NCI-H1105 (cell line): ENCODE results near the gene SLIRP.
"Not testable (repeated sequence)": the region's sequence is repeated elsewhere in the genome, so short reads cannot be mapped to it uniquely, and the experiment has no call there.

ENCODE experiments used
- DNase-seq: peaks from one replicate; lab custom pipeline; 2025; lab: John Stamatoyannopoulos, UW

The SLIRP gene

GRCh38 chr14:77746064-77746702 lies 38.3 kb downstream of the SLIRP start:
- DNase-seq: no peak

GRCh38 chr14:77747425-77747824 lies 39.5 kb downstream of the SLIRP start:
- not testable (repeated sequence) for DNase-seq

DNA sequence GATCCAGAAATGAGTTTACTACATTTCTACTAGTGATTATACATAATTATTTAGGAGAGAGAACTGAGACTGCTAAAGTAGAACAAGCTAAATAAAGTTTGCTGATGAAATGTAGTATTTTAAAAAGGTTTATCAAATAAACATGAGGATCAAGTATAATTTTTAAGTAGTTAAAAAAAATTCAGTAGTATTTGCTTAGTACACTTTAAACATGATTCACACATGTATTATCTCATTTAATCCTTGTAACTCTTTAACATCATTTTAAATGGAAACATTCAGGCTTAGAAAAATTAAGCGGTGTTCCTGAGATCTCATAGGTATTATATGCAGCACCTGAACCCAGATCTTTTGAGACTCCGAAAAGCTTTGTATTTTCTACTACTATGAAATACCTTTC lies 44.4 kb downstream of the SLIRP start:
- no peak for DNase-seq

GRCh38 chr14:77752799-77753516 lies 45.1 kb downstream of the SLIRP start:
- DNase-seq: no peak

DNA sequence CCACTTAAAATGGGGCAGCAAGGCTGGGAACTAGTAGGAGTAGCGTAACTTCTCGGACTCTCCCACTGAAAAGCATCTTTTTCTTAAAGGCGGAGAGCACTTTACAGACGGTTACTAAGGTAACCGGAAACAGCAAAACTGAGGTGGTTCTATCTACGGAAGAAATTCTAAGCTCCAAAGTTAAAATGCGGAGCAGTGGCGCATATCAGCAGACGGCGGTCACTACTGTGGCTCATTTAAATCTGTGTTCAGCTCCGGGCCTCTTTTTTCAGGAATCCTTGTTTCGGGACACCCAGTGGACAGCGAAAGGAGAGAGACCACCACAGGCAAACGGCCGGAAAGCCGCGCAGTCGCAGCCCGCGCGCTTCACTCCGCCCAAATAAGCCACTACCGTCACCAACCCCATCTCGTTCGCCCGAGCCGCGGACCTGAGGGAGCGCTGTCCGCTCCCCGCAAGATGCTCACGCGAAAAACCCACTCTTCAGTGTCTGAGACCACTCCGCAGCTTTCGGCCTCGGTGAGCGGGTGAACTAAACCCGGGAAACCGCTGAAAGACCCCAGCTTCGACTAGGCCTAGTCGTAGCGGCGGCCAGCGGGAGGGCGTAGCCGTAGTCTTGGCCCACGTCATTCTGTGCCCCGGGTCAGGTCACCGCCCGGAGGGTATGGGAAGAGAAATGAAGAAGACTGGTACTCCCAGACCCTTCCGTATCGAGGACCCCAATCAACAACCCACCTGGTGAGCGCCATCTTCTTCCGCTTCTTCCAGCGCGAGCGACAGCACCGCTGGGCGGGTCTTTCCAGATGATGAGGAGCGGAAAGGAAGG lies 52.7 kb downstream of the SLIRP start, which contains the start of gene SNW1:
Gene SNW1 (minus strand): TSS at position 776 of the 824 bp plus-strand sequence. CDS start 29 bp downstream, at position 747.
- peak; percentile 97 for DNase-seq

DNA sequence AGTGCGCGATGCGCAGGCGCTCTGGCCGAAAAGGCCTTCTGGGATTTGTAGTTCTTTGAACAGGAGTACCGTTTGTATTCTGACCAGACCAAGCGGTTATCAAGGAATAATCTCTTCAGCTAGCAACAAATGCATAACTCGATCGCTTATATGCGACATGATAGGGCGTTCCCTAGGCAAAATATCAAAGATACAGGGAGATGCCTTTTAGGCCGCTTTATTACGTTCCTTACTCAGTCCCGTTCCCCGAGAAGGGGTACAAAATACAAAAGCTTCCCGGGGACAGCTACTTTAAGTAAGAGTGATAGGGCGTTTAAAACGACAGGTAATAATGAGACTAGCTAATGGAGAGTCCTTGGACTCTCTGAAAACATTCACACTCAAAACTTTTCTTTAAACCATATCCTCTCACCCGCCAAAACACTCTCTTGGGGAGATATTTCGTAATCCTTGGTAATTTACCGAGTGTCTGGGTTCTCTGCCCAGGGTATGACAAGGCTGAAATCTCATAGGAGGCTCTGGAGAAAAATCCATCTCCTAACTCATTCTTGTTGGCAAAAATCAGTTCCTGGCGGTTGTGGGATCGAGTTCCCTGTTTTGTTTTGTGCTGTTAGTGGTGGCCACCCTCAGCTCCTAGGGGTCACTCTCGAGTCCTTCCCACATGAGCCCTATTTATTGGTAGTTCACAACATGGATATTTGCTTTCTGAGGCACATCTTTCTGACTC lies 53.5 kb downstream of the SLIRP start:
- DNase-seq: no peak

DNA sequence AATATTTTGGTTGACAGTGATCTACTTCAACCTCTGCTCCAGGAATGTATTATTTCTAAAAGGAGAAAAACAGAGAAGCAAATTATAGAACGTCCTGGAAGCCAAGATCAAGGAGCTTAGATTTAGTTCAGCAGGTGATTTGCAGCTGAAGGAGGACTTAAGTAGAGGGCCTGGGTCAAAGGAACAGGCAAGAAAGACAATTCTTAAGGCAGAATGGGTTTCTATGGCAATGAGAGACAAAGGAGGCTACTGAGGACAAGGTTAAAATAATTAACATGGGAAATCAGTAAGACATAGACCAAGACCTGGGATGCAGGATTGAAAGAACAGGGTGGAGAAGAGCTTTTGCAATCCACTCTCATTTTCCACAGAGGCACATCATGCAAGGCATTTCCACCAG lies 55.4 kb downstream of the SLIRP start:
- no peak for DNase-seq

DNA sequence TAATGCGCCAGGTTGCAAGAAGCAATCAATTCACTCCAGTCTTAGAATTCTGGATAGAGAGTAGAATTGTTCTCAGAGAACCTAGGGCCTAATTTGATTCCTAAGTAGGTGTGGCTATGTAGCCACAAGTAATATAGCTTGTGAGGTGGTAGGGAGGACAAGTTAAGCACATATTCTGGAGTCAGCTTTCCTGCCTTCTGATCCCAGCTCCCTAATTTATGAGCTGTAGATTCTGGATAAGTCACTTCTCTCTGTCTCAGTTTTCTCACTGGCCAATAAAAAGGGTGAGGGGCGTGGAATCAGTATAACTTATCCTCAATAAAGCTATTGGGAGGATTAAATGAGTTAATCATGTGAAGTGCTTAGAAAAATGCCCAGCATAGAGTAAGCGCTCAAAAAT lies 56.1 kb downstream of the SLIRP start:
- DNase-seq: no peak
